ENCODE data around the gene RASGRP2.

The RASGRP2 gene

DNA sequence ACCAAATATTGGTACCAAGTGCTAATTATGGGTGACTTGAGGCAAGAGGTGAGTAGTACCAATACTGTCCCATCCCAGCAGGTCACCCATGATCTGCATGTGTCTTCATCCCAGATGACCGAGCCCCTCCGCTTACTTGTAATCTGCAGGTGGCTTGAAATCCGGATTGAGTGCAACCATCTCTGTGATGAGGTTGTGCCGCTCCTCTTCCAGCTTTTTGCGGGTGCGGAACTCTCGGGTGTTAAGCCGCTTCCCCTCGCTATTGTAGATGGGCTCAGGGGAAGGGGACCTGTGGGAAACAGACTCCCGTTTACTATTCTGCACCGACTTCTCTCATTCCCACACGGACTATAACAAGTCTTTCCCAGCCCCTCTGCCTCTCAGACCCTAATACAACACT is 26.2 kb upstream of the RASGRP2 start:
- DNase-seq, result no peak

GRCh38 chr11:64769283-64769682 is 25.3 kb upstream of the RASGRP2 start:
- no peak for DNase-seq

GRCh38 chr11:64768300-64768694 is 24.4 kb upstream of the RASGRP2 start:
- DNase-seq, result no peak

- DNase-seq, result no peak
These were observed 23.7 kb upstream of the RASGRP2 start for GRCh38 chr11:64767344-64768299.

- DNase-seq, result no peak
These were observed 22.9 kb upstream of the RASGRP2 start for GRCh38 chr11:64766881-64767280.

DNA sequence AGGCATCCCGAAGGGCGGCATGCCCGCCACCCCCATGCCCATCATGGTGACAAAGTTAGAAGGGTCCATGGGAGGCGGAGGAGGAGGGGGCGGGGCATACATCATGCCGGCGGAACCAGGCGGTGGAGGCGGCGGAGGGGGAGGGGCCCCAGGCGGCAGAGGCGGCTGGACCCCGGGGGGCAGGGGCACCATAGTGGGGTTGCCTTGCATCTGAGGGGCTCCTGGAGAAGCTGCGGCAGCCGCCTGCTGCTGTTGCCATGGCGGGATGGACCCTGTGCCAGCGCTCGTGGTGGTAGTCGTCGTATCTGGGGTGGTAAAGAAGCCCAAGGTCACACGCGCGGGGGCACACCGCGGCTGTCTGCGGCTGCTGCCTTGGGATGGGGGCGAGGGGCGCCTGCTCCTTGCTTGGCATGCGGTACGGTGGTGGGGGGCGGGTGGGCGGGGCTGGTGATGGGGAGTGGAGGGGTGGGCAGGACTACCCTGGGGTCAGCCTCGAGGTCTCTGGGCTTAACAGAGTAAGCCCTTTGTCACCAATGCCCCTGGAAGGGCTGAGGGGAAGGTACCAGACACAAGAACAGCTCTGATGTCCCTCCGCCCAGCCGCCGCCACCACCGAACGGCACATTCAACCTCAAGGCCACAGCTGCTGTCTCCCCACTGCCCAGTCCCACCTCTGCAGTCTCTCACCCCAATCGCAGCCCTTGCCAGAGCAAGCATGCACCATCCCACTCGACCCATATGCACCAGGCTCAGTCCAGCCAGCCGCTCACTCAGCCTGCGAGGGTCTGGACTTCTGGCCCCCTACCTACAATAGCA is 22.1 kb upstream of the RASGRP2 start:
- DNase-seq, result no peak

DNA sequence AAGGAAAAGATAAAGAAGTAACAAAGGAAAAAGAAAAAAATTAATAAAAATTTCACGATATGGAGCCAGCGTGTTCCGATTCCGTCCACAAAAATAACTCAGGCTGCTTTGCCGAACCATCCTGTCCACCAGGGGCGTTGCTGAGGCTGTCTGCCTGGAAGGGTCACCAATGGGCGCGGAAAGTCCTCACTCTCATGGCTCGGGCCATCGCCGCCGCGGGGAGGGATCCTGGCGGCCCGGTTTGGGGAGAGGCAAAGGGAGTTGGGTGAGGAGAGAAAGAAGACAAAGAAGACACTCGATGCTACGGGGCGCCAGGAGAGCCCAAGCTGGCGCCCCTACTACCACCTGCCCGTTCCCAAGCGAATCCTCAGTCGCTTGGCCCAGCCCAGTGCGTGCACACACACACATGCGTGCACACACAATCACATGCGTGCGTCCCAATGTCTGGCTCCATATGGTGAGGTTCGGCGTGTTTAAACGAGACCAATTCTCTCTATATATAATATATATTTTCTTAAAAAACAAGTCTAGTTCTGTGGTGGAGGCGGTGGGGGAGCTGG is 21.4 kb upstream of the RASGRP2 start:
- DNase-seq, result no peak

GRCh38 chr11:64764753-64765152 is 20.8 kb upstream of the RASGRP2 start:
- DNase-seq, result no peak

DNA sequence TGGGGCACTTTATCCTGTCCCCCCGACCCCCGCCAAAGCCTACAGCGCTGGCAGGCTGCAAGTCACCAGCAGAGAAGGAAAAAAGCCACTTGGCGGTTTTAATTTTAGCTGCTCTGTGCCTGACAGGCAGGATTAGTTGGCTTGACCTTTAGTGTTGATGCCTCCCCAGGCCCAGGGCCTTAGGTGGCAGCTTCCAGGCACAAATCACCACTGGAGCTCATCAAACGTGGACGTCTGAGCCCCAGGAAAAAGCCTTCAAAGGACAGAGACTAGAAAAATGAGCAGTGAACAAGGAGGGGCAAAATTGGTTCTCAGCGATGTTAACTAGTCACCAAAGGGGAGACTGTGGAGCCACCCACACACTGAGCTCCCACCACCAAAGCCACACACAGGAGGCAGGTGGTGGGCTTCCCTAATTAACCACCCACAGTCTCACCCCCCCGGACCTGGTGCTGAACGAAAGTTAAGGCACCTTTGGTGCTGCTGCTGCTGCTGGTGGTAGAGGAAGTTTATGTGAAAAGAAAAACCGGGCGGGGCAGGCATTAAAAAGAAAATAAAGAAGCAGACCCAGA is 20.2 kb upstream of the RASGRP2 start:
- no peak for DNase-seq

DNA sequence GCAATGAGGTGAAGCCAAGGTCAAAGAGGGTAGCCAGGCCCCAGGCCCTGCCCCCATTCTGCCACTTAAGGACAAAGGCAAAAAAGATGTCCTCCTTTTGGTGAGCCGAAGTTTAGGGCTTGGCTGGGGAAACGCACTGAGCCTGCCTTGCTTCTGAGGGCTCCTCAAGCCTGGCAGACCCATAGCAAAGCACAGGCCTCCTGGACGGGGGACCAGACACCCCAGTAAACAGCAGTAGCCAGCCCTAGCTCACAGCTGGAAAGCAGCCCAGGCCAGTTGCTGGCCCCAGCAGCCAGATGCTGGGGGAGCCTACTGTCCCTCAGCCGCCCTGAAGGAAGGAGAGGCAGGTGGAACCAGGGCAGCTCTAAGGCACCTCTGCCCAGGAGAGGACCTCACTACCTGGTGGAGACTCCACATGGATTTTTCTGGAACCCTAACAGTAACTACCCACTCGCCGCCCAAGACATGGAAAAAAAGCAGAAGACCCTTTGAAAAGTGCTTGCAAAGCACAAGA is 19.6 kb upstream of the RASGRP2 start:
- no peak for DNase-seq

DNA sequence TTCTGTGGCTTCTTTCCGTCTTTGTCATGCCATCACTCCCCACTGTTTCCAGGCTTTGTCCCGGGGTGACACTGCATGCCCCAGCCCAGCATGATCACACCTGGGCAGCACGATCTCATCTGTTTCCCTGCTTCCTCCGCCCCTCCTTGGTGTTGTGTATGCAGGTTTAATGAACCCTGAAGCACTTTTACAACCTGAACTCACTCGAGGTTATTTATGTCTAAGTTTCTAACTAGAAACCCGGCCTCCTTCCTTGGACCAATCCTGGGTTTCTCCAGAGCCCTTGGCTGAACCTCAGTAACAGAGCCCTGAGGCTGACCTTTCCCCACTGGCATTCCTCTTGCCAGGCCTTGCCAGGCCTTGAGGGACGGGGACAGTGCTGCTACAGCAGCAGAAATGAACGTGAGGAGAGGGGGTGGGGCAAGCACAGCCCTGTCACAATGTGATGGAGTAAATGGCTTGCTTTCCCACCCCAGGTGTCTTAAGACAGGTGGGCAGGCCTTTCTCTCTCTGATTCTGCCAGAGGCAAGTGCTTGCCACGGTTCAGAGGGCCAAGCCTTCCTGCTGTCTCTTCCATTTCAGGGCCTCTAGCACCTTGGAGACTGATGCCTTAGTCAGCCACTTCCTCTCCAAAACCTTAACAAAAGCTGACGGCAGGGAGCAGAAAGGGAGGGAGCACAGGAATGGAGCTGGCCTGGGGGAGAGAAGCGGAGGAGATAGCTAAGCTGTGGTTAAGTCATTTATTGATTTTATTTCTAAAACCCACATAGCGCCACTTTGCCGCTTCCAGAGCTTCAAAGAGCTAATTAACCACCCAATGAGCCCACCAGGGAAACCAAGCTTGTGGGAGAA is 19.0 kb upstream of the RASGRP2 start:
- no peak for DNase-seq

- no peak for DNase-seq
These were observed 18.3 kb upstream of the RASGRP2 start for GRCh38 chr11:64762277-64762673.

GRCh38 chr11:64760759-64761420 is 16.9 kb upstream of the RASGRP2 start:
- no peak for DNase-seq

GRCh38 chr11:64759722-64760719 is 16.1 kb upstream of the RASGRP2 start, which contains the start of gene PYGM:
TSS of gene PYGM (minus strand) at chr11:64759974. CDS start at chr11:64759898, 76 bp downstream.
- no peak for DNase-seq

GRCh38 chr11:64759131-64759721 is 15.3 kb upstream of the RASGRP2 start:
- no peak for DNase-seq

- DNase-seq, result no peak
These were observed 14.6 kb upstream of the RASGRP2 start for GRCh38 chr11:64758330-64759079.

GRCh38 chr11:64757549-64758329 is 13.8 kb upstream of the RASGRP2 start:
- DNase-seq, result no peak

Data from activated gamma-delta T cell (primary cell).